ENCODE measurements around the gene TMEM154. TPM values are rescaled to one million over a fixed set of nuclear protein-coding genes. Genes with fewer than 3 reads are reported as not detected.

The TMEM154 gene
- total RNA-seq, 1 donor = 1.8 TPM

DNA sequence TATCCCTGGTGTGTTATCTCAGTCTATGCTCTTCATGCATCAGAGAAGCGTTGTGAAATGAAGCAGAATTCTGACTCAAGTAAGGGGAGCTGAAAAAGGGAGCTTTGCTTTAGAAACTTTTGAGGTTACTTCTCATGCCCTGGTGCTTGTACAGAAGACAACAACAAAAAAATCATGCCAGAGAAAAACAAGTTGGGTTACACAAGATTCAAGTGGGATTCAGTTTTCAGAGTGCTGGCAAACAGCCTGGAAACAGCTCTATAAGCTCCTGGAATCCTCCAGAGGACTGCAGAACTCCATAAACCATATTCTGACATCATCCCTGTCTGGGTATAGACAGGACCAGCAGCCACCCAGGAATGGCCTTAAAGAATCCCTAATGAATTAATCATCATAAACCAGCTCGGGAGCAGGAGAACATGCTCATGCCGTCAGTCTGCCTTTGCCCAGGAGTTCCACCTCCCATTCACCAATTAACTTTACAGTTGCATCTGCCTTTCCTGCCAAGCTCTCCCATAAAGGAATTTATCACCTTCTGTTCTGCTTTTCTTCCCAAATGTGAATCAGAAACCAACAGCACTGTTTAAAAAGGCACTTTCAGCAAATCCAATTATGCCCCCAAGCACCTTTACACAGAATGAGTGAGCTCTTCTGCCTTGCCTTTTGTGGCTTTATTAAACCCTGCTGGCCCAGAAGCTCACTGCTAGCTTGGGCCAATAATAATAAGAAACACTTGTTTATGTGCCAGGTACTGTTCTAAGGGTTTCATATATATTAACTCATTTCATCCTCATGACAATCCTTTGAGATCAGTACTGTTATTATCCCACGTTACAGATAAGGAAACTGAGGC, 89.4 kb downstream of the TMEM154 start:
- Histone ChIP-seq H3K4me1 (ENCODE audit: insufficient read depth, low read length) (peaks cover 19% of the 10 kb centered on the region), H3K79me2 (ENCODE audit: insufficient read depth, low read length) (no peaks in the 10 kb centered on the region), H3K4me3 (ENCODE audit: insufficient read depth, low read length) (no peak overlapping the region), H3K36me3 (ENCODE audit: insufficient read depth, low read length) (no peaks in the 10 kb centered on the region), H2AFZ (ENCODE audit: low read length) (no peak overlapping the region), H3K9me3 (ENCODE audit: low read depth, low read length) (no peaks in the 10 kb centered on the region), H3K4me2 (ENCODE audit: insufficient read depth, low read length) (peak overlapping the region; percentile 70), H4K20me1 (ENCODE audit: insufficient read depth, low read length) (no peaks in the 10 kb centered on the region), H3K27me3 (ENCODE audit: insufficient read depth, low read length) (peaks cover 20% of the 10 kb centered on the region), H3K27ac (ENCODE audit: low read depth, low read length) (peak overlapping the region; percentile 3)
- DNase-seq (ENCODE audit: insufficient read length, low spot score, missing footprints) = peak; percentile 91
- TF ChIP-seq CTCF (IDR thresholded peaks at IDR 0.05; ENCODE audit: extremely low read depth, low read depth, low read length) = no peak

GRCh38 chr4:152588869-152589268, 90.9 kb downstream of the TMEM154 start:
- no peak for TF ChIP-seq CTCF (IDR thresholded peaks at IDR 0.05; ENCODE audit: extremely low read depth, low read depth, low read length)
- Histone ChIP-seq H3K27me3 (ENCODE audit: insufficient read depth, low read length) (peaks cover 13% of the 10 kb centered on the region), H3K27ac (ENCODE audit: low read depth, low read length) (no peak overlapping the region), H2AFZ (ENCODE audit: low read length) (no peak overlapping the region), H3K4me1 (ENCODE audit: insufficient read depth, low read length) (peaks cover 19% of the 10 kb centered on the region), H3K79me2 (ENCODE audit: insufficient read depth, low read length) (no peaks in the 10 kb centered on the region), H3K9me3 (ENCODE audit: low read depth, low read length) (no peaks in the 10 kb centered on the region), H4K20me1 (ENCODE audit: insufficient read depth, low read length) (no peaks in the 10 kb centered on the region), H3K4me3 (ENCODE audit: insufficient read depth, low read length) (no peak overlapping the region), H3K4me2 (ENCODE audit: insufficient read depth, low read length) (no peak overlapping the region), H3K36me3 (ENCODE audit: insufficient read depth, low read length) (no peaks in the 10 kb centered on the region)
- no peak for DNase-seq (ENCODE audit: insufficient read length, low spot score, missing footprints)

DNA sequence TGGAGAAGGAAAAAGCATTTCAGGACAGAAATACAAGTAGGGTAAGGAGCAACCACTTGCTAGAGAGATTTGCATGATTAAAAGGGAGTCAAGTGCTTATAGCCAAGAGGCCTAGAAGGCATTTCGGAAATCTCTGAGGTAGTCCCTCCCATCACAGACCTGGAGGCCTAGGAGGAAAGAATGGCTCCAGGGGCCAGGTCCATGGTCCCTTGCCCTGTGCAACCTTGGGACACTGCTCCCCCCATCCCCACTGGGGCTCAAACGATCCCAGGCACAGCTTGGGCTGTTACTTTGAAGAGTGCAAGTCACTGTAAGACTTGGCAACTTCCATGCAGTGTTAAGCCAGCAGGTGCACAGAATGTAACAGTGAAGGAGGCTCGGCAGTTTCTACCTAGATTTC, 92.7 kb downstream of the TMEM154 start:
- Histone ChIP-seq H4K20me1 (ENCODE audit: insufficient read depth, low read length) (no peaks in the 10 kb centered on the region), H3K4me1 (ENCODE audit: insufficient read depth, low read length) (peaks cover 19% of the 10 kb centered on the region), H3K4me2 (ENCODE audit: insufficient read depth, low read length) (no peak overlapping the region), H2AFZ (ENCODE audit: low read length) (no peak overlapping the region), H3K27me3 (ENCODE audit: insufficient read depth, low read length) (peaks cover 19% of the 10 kb centered on the region), H3K79me2 (ENCODE audit: insufficient read depth, low read length) (no peaks in the 10 kb centered on the region), H3K36me3 (ENCODE audit: insufficient read depth, low read length) (no peaks in the 10 kb centered on the region), H3K9me3 (ENCODE audit: low read depth, low read length) (no peaks in the 10 kb centered on the region), H3K27ac (ENCODE audit: low read depth, low read length) (no peak overlapping the region), H3K4me3 (ENCODE audit: insufficient read depth, low read length) (no peak overlapping the region)
- no peak for DNase-seq (ENCODE audit: insufficient read length, low spot score, missing footprints)
- TF ChIP-seq CTCF (IDR thresholded peaks at IDR 0.05; ENCODE audit: extremely low read depth, low read depth, low read length) = no peak

- Histone ChIP-seq H4K20me1 (ENCODE audit: insufficient read depth, low read length) (no peaks in the 10 kb centered on the region), H3K9me3 (ENCODE audit: low read depth, low read length) (no peaks in the 10 kb centered on the region), H3K79me2 (ENCODE audit: insufficient read depth, low read length) (no peaks in the 10 kb centered on the region), H3K27ac (ENCODE audit: low read depth, low read length) (no peak overlapping the region), H3K4me1 (ENCODE audit: insufficient read depth, low read length) (peaks cover 19% of the 10 kb centered on the region), H3K27me3 (ENCODE audit: insufficient read depth, low read length) (peaks cover 19% of the 10 kb centered on the region), H3K4me2 (ENCODE audit: insufficient read depth, low read length) (no peak overlapping the region), H3K4me3 (ENCODE audit: insufficient read depth, low read length) (no peak overlapping the region), H2AFZ (ENCODE audit: low read length) (no peak overlapping the region), H3K36me3 (ENCODE audit: insufficient read depth, low read length) (no peaks in the 10 kb centered on the region)
- DNase-seq (ENCODE audit: insufficient read length, low spot score, missing footprints) = no peak
- TF ChIP-seq CTCF (IDR thresholded peaks at IDR 0.05; ENCODE audit: extremely low read depth, low read depth, low read length) = no peak
Observed at GRCh38 chr4:152586668-152587067, 93.1 kb downstream of the TMEM154 start.
